ENCODE results near the gene CTSC.

The CTSC gene

DNA sequence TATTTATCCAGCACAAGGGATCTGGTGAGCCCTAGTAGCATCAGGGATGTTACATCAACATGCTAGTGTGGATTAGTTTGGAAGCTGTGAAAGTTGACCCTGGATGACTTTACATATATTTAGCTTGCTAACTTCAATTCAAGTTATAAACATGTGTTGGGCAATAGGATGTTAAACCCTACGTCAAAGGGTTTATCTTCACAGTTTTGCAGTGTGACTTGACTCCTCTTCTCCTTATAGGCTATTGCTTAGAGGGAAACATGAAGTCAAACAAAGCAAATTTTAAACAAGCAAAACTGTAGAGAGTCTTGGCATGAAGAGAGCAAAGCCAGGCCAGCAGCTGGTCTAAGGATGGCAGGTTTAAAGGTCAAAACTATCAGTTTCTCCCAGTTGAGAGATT is 11.3 kb upstream of the CTSC start:
- TF ChIP-seq, protein P1, sequence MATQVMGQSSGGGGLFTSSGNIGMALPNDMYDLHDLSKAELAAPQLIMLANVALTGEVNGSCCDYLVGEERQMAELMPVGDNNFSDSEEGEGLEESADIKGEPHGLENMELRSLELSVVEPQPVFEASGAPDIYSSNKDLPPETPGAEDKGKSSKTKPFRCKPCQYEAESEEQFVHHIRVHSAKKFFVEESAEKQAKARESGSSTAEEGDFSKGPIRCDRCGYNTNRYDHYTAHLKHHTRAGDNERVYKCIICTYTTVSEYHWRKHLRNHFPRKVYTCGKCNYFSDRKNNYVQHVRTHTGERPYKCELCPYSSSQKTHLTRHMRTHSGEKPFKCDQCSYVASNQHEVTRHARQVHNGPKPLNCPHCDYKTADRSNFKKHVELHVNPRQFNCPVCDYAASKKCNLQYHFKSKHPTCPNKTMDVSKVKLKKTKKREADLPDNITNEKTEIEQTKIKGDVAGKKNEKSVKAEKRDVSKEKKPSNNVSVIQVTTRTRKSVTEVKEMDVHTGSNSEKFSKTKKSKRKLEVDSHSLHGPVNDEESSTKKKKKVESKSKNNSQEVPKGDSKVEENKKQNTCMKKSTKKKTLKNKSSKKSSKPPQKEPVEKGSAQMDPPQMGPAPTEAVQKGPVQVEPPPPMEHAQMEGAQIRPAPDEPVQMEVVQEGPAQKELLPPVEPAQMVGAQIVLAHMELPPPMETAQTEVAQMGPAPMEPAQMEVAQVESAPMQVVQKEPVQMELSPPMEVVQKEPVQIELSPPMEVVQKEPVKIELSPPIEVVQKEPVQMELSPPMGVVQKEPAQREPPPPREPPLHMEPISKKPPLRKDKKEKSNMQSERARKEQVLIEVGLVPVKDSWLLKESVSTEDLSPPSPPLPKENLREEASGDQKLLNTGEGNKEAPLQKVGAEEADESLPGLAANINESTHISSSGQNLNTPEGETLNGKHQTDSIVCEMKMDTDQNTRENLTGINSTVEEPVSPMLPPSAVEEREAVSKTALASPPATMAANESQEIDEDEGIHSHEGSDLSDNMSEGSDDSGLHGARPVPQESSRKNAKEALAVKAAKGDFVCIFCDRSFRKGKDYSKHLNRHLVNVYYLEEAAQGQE (IDR thresholded peaks at IDR 0.05; ENCODE audit: insufficient read depth in 1 of 2, low read depth in 2 of 2, low read length in 2 of 2): no peak
- TF ChIP-seq FOXP2 (optimal IDR thresholded peaks at IDR 0.05; ENCODE audit: borderline replicate concordance, extremely low read depth, extremely low read length, insufficient read depth) (no peak), POLR2AphosphoS5 (IDR thresholded peaks at IDR 0.05; ENCODE audit: low read depth, low read length) (no peak), TAF1 (IDR thresholded peaks at IDR 0.05; ENCODE audit: borderline replicate concordance, insufficient read depth, low read length) (no peak)

DNA sequence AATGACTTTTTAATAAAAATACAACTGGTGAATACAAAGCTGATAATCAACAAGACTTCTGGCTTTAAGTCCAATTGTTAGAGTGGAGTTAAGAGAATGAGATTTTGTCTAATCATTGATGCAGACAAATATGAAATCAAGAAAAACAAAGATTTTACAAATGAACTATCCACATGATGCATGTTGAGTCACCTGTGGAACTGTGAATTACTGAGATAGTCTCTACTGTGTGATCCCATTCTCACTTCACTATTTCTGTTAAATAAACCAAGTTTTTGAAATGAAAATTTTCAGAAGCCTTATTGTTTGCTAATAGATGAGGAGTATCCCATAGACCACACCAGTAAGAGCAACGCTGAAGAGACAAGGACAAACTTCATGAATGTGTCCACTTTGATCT is 8.4 kb upstream of the CTSC start:
- no peak for TF ChIP-seq SIN3A (IDR thresholded peaks at IDR 0.05; ENCODE audit: borderline replicate concordance, insufficient read depth, low read length)
- TF ChIP-seq, protein P1 (IDR thresholded peaks at IDR 0.05; ENCODE audit: insufficient read depth in 1 of 2, low read depth in 2 of 2, low read length in 2 of 2): no peak
- TF ChIP-seq FOXP2 (optimal IDR thresholded peaks at IDR 0.05; ENCODE audit: borderline replicate concordance, extremely low read depth, extremely low read length, insufficient read depth): no peak
- no peak for TF ChIP-seq POLR2AphosphoS5 (IDR thresholded peaks at IDR 0.05; ENCODE audit: low read depth, low read length)
- no peak for TF ChIP-seq TAF1 (IDR thresholded peaks at IDR 0.05; ENCODE audit: borderline replicate concordance, insufficient read depth, low read length)

DNA sequence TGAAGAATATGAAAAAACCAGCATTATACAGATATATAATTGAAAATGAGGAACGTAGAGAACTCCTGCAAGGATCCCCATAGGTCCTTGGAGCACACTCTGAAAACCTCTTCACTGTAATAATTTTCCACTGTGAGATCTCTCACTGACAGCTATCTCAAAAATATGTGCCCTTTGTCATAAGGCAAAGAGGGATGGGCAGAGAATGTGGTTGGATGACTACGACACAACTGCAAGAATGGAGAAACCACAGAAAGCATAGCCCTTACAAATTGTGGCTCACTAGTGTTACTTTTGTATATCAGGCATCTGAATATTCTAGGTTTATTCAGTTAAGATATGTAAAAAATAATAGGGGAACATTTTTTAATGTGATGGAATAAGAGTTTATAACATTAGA is 7.9 kb upstream of the CTSC start:
- TF ChIP-seq, protein P1 (IDR thresholded peaks at IDR 0.05; ENCODE audit: insufficient read depth in 1 of 2, low read depth in 2 of 2, low read length in 2 of 2): no peak
- TF ChIP-seq POLR2AphosphoS5 (IDR thresholded peaks at IDR 0.05; ENCODE audit: low read depth, low read length) (no peak), FOXP2 (optimal IDR thresholded peaks at IDR 0.05; ENCODE audit: borderline replicate concordance, extremely low read depth, extremely low read length, insufficient read depth) (no peak), SIN3A (IDR thresholded peaks at IDR 0.05; ENCODE audit: borderline replicate concordance, insufficient read depth, low read length) (no peak), TAF1 (IDR thresholded peaks at IDR 0.05; ENCODE audit: borderline replicate concordance, insufficient read depth, low read length) (no peak)

DNA sequence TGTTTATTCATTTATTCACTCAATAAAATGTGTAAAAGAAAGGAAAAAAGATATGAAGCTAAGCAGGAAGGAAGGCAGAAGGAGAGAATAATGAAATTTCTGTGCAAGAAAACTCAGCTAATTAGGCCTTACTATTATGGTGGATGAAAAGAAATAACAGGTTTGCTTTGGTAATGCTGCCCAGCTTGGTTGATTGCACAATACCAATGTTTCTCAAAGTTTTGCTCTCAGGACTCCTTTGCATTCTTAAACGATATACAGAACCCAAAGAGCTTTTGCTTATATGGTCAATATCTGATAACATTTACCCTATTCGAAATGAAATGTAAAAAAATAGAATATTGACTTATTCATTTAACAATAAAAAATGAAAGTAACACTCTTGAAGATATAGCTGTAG is 7.3 kb upstream of the CTSC start:
- TF ChIP-seq, protein P1 (IDR thresholded peaks at IDR 0.05; ENCODE audit: insufficient read depth in 1 of 2, low read depth in 2 of 2, low read length in 2 of 2): no peak
- TF ChIP-seq POLR2AphosphoS5 (IDR thresholded peaks at IDR 0.05; ENCODE audit: low read depth, low read length) (no peak), TAF1 (IDR thresholded peaks at IDR 0.05; ENCODE audit: borderline replicate concordance, insufficient read depth, low read length) (no peak), FOXP2 (optimal IDR thresholded peaks at IDR 0.05; ENCODE audit: borderline replicate concordance, extremely low read depth, extremely low read length, insufficient read depth) (no peak), SIN3A (IDR thresholded peaks at IDR 0.05; ENCODE audit: borderline replicate concordance, insufficient read depth, low read length) (no peak)

All from PFSK-1 (cell line).